ENCODE data around the gene RHOH. TPM values are rescaled to one million over a fixed set of nuclear protein-coding genes. Genes with fewer than 3 reads are reported as not detected.

RHOH gene
- total RNA-seq, 1 donor from 2014 or later, result 0.78 TPM

DNA sequence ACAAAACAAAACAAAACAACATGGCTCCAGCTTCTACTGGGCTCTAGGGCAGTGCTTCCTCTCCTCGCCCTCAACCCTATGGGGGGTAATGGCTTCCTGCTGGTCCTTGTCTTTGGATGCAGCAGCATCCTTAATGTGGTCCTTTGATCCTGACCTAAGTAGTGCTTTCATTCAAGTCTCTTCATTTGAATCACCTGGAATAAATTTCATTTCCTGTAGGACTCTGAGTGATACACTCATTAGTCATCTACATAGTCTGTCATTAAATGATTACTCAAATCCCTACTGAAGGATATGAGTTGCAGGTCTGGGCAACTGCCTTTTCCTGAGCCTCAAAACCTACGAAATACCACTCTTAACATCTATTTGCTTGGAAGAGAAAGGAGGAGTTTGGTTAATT is 54.5 kb downstream of the RHOH start:
- intact Hi-C loops (cut with DNase I), result no loop called here
- DNase-seq (ENCODE audit: low spot score), result no peak

DNA sequence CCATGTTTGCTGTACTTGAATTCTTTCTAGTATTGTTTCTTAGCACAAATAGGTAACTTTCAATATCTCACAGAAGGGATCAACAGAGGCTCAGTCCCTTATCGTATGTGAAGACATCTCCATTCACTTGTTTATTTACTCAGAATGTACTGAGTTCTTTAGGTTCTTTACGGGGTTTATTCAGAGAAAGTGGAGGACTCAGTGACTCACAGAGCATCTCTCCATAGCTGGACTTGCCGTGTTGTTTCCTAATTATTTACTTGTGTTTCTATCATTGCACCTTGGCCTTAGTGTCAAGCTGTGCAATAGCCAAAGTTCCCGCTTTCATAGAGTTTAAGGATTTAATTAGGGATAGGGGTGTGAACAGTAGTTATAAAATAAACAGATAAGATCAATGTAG is 57.1 kb downstream of the RHOH start:
- intact Hi-C loops (cut with DNase I), result no loop called here
- DNase-seq (ENCODE audit: low spot score), result no peak

DNA sequence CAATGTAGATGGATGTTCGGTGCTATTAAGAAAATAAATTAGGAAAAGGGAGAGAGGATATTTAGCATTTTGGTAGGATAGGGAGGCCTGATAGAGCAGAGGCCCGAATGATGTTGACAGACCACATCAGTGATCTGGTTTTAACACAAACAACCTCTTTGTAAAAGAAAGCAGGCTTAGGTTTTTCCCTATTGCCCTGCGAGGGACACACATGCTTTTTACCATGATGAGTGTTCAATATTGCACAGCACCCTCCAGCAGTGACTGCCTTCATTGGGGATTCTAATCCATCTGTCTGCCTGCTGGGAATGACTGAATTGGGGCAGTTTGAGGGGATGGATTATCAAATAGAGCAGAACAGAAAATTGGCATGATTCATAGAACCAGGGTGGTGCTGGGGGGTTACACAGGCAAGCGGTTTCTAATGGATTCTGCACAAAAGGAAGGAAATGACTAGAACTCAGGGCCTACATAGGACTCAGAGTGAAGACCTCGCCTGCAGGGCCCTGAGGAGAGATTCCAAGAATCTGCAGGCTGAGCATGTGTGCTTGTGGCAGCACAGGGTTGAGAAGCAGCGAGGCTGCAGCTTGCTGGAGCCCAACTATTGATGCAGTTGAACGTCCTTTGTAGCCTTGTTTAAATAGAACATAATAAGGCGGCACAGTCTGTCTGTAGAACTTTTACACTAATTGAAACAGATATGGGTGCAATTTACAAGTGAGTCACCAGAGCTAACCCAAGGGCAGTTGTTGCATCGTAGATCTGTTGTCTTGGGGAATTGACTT is 58.0 kb downstream of the RHOH start:
- intact Hi-C loops (cut with DNase I), result no loop called here
- DNase-seq (ENCODE audit: low spot score), result no peak

DNA sequence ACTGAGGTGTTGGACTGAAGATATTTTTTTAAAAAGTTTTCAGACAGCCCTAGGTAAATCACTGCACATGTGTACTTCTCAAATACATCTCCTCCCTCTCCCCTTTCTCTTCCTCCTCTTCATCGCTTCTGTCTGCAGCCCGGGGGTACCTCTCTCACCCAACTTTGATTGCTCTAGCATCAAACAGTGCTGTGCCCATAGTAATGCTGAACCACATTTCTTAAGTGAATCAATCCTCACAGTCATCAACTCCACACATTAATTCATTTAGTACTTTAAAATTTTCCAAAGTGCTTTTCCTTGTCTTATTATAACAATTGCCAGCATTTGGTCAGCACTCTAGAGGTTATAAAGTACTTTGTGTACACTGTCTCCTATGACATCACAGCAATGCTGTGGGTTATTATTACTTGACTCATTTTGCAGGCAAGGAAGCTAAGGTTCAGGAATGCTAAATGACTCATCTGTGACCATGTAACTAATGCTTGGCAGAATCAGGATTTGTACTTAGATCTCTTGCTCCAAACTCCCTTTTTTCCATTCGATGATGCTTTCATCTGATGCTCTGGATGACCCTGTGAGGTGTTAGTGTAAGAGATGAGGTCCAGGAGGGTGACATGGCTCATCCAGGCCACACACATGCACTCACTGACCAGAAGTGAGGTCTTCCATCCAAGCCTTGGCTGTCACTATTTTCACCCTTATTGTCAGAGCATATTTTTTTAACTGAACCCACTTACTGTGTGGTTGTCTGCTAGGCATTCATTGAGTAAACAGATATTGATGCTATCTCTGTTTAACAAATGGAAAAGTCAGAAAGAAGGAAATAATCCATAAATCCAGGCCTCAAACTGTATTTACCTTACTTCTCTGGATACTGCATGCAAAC is 58.8 kb downstream of the RHOH start:
- intact Hi-C loops (cut with DNase I), result no loop called here
- no peak for DNase-seq (ENCODE audit: low spot score)

DNA sequence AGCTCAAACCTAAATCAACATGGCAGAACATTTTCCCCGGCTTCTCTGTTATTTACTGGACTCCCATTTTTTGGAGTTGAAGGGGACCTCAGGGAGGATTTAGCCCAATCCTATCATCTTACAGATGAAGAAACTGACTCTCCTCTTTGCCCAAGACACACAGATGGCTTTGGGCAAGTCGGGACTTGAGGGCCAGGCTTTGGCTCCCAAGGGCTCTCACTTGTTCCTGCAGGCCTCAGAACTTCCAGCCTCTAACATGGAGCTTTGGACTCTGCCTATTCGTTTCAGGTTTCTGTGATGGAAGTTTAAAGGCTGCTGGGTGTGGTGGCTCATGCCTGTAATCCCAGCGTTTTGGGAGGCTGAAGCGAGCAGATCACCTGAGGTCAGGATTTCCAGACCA is 59.5 kb downstream of the RHOH start:
- intact Hi-C loops (cut with DNase I), result no loop called here
- DNase-seq (ENCODE audit: low spot score), result no peak

DNA sequence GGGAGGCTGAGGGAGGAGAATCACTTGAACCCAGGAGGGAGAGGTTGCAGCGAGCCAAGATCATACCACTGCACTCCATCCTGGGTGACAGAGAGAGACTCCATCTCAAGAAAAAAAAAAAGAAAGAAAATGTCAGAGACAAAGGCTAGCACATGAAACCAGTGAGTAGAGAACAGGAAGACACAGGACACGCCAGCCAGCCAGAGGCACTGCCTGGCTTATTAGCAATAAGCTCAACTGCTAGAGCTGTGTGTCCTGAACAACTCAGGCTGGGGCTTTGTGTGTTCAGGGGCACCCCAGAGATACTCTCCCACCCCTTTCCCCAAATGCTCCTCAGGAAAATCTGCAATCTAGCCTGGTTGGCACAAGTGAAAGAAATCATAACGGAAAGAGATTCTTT is 60.0 kb downstream of the RHOH start:
- intact Hi-C loops (cut with DNase I), result no loop called here
- no peak for DNase-seq (ENCODE audit: low spot score)

DNA sequence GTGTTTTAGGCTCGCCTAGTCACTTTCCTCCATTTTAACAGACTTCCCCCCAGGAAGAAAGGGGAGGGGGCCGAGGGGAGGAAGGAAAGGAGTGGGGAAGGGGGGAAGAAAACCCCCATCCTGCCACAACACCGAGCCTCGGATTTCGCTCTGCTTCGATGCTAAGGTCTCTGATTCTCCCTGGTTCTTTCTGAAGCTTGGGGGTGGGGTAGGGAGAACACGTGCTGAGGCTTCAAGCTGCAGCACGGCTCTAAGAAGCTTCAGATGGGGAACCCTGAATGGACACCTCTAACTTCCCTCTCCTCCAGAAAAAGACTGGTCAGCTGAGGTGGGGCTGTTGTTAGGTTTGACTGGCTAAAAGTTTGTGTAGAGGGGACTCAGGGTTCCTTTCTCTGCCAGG is 61.8 kb downstream of the RHOH start:
- DNase-seq (ENCODE audit: low spot score), result no peak
- intact Hi-C loops (cut with DNase I), result no loop called here

DNA sequence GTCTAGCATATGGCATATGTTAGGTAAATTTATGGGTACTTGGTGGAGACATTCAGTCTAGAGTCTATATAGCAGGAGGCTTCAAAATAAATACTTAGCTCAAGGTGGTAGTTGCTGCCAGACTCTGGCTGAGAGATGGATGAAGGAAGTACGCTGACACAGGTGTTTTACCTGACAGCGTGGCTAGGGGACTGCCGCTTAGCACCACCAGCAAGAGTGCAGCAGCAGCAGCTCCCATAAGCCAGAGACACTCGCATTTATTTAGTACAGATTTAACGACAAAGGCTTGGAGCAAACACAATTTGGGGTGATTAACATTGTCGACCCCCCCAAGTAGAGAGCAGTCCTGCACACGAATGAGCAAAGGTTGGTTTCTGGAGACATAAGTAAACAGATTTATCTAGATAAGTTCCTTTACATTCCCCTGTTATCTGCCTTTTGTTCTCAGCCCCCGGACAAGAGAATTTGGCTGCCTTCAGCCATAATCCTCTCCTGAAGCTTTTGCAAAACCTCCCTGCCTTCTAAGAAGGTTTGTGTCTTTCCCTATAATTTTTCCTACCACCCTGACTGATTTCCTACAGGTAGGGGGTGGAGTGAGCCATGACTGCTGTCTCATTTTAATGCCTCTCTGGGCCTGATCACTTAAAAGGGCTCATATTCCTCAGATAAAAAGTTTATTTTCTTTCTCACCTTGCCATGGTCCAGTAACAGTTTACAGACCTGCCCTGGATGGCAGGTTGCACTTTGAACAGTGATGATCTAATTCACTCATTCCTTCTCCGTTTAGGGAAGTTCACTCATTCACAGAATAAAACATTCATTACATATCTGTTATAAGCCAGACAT is 64.6 kb downstream of the RHOH start:
- intact Hi-C loops (cut with DNase I), result no loop called here
- DNase-seq (ENCODE audit: low spot score), result no peak

DNA sequence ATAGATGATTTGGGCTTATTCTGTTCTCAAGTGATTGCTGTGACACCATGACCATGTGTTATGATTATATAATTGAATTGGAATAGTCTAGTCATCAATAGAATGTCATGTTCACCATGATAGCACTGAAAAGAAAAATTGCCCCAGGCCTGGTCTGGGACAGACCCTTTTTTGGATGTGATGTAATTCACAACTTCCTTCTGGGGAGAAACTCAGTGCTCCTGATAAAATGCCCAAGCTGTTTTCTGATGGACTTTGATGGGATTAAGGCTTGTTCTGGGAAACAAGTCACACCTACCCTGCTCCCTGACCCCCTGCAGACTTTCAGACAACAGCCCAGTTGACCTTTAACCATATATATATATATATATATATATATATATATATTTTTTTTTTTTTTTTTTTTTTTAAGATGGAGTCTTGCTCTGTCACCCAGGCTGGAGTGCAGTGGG is 65.3 kb downstream of the RHOH start:
- intact Hi-C loops (cut with DNase I), result no loop called here
- DNase-seq (ENCODE audit: low spot score), result no peak

DNA sequence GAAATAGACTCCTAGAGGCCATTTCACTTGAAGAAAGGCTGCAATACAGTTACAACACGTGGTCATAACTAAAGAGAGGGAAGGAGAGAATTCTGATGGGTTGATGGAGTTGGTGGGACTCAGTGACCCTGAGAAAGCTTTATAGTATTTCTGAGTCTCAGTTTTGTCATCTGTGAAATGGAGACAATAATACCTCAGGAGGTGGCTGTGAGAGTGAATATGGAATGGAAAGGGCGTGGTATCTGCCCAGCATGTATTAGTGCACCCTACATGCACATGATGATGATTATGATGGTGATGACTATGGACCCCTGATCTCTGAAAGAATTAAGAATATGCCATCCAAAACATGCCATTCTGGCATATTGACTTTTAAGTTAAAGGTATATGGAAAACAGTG is 66.0 kb downstream of the RHOH start:
- intact Hi-C loops (cut with DNase I), result no loop called here
- no peak for DNase-seq (ENCODE audit: low spot score)

DNA sequence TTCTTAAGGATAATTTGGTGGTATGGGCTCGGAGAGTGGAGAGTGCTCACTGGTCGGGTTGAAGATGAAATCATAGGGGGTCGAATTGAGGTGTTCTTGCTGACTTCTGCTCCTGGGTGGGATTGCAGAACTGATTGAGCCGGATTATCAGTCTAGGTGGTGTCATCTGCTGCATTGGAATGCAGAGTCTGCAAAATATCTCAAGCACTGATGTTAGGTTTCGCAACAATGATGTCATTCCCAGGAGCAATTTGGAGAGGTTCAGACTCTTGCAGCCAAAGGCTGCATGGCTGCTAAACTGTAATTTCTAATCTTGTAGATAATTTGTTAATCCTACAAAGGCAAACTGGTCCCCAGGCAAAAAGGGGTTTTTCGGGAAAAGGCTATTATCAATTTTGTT is 67.7 kb downstream of the RHOH start:
- intact Hi-C loops (cut with DNase I), result no loop called here
- DNase-seq (ENCODE audit: low spot score), result no peak

DNA sequence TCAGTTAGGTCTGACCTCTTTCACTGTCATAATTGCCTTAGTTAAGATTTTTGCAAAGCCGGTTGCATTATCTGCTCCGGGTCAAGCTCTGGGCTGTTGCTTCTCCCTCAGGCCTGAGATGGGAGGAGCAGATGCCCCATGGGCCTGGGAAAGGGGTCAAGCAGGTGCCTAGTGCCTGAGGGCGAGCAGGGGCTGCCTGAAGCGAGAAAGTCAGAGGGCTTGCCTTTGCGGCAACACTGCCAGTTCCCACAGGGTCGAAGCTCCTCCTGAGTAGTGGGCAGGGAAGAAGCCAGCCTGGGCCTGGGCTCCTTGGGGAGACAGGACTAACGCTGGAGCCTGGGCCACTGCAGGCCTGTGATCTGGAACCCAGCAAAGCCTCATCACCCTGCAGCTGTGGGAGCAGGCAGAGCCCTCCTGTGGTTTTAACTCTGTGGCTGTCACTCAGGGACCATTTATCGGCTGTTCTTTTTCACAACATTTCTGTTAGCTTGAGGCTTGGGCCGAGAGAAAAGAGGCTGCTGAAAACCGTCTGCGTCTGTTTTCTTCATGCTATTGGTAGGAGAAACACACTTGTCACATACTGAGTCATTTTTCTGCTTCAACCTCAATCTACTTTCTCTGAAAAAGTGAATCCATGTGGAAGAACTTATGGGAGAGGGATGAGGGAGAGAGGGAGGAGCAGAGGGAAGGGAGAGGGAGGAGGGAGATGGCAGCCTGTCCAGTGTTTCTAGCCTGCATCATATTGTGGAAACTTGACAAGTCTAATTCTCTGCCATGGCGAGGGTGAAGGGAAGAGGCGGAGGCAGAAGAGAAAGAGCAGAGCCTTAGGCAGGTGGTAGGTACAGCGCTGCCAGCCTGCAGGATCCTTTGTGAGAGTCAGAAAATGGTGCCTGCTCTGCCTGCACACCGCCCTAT is 68.4 kb downstream of the RHOH start:
- no peak for DNase-seq (ENCODE audit: low spot score)

DNA sequence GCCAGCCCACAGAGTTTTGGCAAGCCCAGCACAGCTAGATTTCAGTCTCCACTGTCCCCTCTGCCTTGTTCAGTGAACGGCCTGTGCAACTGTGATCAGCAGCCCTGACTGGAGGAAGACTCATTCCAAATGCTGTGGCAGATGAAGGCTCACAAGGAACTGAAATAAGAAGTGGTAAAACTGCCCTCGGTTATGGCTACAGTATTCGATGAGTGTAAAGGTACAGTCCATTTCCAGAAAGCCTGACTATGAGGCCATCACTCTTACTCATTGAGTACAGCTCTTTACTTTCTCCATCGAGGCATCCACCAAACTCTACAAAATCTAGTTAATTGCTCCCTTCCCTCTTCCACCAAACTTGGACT is 69.1 kb downstream of the RHOH start:
- intact Hi-C loops (cut with DNase I), result no loop called here
- DNase-seq (ENCODE audit: low spot score), result no peak

More for the DNA sequence above, 68.4 kb downstream of the RHOH start:
- intact Hi-C loops (cut with DNase I), result no loop called here

DNA sequence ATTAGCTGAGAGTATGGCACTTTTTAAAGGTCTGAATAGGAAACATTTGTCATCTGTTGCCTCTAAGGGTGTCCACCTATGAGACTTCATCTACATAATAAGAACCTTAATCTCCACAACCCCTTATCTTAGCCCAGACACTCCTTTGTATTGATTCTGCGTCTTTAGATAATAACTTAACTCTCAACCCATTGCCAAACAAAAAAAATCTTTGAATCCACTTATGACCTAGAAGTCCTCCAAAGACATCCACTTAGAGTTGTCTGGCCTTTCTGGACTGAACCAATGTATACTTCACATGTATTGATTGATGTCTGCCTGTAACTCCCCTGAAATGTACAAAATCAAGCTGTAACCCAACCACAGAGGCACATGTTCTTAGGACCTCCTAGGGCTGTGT is 72.3 kb downstream of the RHOH start:
- intact Hi-C loops (cut with DNase I), result no loop called here
- no peak for DNase-seq (ENCODE audit: low spot score)

DNA sequence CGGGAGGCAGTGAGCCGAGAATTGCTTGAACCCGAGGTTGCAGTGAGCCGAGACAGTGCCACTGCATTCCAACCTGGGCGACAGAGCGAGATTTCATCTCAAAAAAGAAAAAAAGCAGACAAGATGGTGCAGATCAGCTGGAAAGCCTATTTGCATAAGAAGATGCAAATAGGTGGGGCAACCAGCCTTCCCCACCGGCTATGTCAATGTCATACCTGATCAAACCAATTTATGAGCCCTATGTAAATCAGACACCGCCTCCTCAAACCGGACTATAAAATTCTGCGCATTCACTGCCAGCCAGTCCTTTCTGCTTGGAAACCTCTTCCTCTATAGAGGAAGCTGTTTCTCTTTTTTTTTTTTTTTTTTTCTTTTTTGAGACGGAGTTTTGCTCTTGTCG is 73.8 kb downstream of the RHOH start:
- DNase-seq (ENCODE audit: low spot score), result no peak
- intact Hi-C loops (cut with DNase I), result no loop called here

DNA sequence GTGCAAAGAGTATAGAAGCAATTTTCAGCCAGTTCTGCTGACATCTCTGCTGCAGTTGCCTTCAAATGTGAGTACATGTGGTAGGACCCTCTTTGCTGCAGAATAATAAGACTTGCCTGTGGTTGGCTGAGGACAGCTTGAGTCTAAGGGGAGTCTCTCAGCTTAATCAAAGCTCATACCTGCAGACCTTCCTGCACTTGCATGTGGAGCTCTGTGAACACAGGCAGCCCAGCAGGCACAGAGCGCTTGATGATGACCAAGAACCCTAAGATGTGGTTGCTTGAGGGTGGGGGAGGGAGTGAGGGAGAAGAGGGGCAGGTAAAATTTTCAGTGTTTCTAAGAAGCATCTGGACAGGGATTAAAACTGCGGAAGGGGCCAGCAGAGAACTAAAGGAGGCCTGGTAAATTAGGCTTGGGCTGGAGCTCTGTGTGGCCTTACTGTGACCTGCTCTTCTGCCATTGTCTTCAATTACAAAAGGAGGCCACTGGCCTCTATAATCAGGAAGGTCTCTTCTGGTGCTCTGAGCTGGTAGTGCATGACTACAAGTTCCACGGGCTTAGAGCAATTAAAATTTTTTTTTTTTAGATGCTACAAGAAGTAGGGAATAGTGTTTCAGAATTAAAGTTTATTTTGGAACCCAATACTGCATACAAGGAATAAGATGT is 78.4 kb downstream of the RHOH start:
- intact Hi-C loops (cut with DNase I), result no loop called here
- no peak for DNase-seq (ENCODE audit: low spot score)

DNA sequence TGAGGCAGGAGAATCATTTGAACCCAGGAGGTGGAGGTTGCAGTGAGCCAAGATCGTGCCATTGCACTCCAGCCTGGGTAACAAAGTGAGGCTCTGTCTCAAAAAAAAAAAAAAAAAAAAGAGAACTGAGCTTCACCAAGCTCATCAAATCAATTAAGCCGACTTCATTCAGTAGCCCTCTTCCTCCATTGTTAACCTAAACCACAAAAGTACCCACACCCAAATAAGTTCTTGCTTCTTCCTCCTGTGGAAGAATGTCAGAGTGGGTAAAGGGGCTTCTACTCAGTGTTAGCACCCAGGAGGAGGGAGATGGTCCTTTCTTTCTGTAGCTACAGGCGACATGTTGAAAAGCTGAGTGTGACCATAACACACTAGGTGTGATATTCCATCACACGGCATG is 79.7 kb downstream of the RHOH start:
- intact Hi-C loops (cut with DNase I), result no loop called here
- DNase-seq (ENCODE audit: low spot score), result no peak

DNA sequence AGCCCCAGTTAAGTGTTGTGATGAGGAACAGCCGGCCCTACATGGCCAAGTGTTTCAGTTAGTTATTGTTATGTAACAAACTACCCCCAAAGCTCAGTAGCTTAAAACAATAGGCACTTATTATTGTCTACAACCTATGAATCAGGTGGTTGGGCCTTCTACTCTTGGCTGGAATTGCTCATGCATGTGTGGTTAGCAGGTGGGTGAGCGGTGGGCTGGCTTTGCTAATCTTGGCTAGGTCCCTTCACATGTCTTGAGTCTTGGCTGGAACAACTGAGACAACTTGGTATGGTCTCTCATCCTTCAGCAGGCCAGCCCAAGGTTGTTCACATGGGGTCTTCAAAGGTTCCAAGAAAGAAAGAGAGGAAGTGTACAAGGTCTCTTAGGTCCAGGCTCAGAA is 83.8 kb downstream of the RHOH start:
- intact Hi-C loops (cut with DNase I), result no loop called here
- no peak for DNase-seq (ENCODE audit: low spot score)

DNA sequence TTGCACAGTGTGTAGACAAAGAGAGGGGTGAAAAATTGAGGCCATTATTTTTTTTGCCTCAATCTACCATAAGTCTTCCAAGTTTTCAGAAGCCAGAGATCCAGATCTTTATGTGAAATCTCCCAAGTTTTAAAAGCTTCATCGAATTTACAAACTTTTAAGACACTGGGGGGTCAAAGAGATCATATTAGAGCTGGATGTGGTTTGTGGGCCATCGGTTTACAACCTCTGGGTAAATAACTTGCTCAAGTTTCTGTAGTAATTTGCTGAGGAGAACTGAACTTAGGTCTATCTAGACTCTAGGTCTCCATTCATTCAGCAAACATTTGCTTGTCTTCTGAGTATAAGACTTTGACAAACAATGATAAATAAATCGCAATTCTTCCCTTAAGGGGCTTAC is 84.3 kb downstream of the RHOH start:
- intact Hi-C loops (cut with DNase I), result no loop called here
- no peak for DNase-seq (ENCODE audit: low spot score)
